ENCODE data around the gene PTPN13.

GRCh38 chr4:86641516-86642090 is 47.5 kb downstream of the PTPN13 start:
- TF ChIP-seq CTCF (IDR thresholded peaks at IDR 0.05) (no peak), POLR2A (IDR thresholded peaks at IDR 0.05) (no peak), POLR2AphosphoS5 (IDR thresholded peaks at IDR 0.05; ENCODE audit: insufficient read depth in 1 of 2, low read depth in 1 of 2) (no peak)
